Thyroid gland (tissue), 4 donors: ENCODE results near the gene BMERB1. TPM values are rescaled to one million over a fixed set of nuclear protein-coding genes. Genes with fewer than 3 reads are reported as not detected.
"Not testable (repeated sequence)": the region's sequence is repeated elsewhere in the genome, so short reads cannot be mapped to it uniquely, and the experiment has no call there.

Experiments
- DNase-seq, 2 donors: peaks; one replicate each; pipeline ENCODE4 v3.0.0-alpha.2; 2019
- H3K27ac ChIP-seq, 3 donors: fragments of 200-600 bp; sonication (generic); 1 replicate in 2 of 3; 2 replicates in 1 of 3; pipeline ENCODE4 v1.5.1; 2016 to 2019; ENCODE audit warnings: mild to moderate bottlenecking in 1 of 3, moderate library complexity in 1 of 3
- H3K27me3 ChIP-seq: fragments of 200-600 bp; sonication (generic); one replicate; pipeline ENCODE4 v1.5.1; 2019
- H3K36me3 ChIP-seq, 2 donors: fragments of 200-600 bp; sonication (generic); one replicate each; pipeline ENCODE4 v1.5.1; 2016 to 2019
- H3K4me1 ChIP-seq, 2 donors: fragments of 200-600 bp; sonication (generic); one replicate each; pipeline ENCODE4 v1.5.1; 2017 to 2019
- H3K4me3 ChIP-seq, 3 donors: fragments of 200-600 bp; sonication (generic); replicated peaks in 1 of 3; 1 replicate in 2 of 3; 2 replicates in 1 of 3; pipeline ENCODE4 v1.5.1; 2016; ENCODE audit warnings: mild to moderate bottlenecking in 1 of 3
- H3K9me3 ChIP-seq: fragments of 200-600 bp; sonication (generic); one replicate; pipeline ENCODE4 v1.5.1; 2017
- POLR2A ChIP-seq, 2 donors: fragments of 450-650 bp; IDR thresholded peaks; one replicate each; pipeline ENCODE4 v1.6.1; 2017; ENCODE audit warnings: antibody characterized with exemption in 2 of 2, mild to moderate bottlenecking in 2 of 2, moderate library complexity in 1 of 2
- WGBS, 2 donors: methylation state at CpG; one replicate each; pipeline ENCODE4 v1.1.5; 2017; 5-methylcytosine and 5-hydroxymethylcytosine counted together
- intact Hi-C: fragments of 100-400 bp; cut with DNase I; formaldehyde crosslinking; loops from one replicate; pipeline ENCODE4 v1.15.1; 2023
- total RNA-seq, 4 donors: library from RNA; depleted of rRNA; stranded (reverse); fragments of >200 nt; gene quantifications; one replicate each; pipeline ENCODE4 v1.2.3, GENCODE V29; 2016
- TF ChIP-seq, protein P1 (sequence below), 6 experiments: fragments of 200-600 bp in 3 of 6; fragments of 450-650 bp in 3 of 6; sonication (generic) in 3 of 6; IDR thresholded peaks; one replicate each; pipeline ENCODE4 v1.5.1; 2016 to 2019; ENCODE audit warnings: antibody characterized with exemption in 6 of 6, mild to moderate bottlenecking in 2 of 6, inconsistent platforms in 1 of 6, moderate library complexity in 1 of 6

BMERB1 gene
- total RNA-seq, 4 donors from 2014 or later: 13.7 to 31.0 (median 23.0) TPM

DNA sequence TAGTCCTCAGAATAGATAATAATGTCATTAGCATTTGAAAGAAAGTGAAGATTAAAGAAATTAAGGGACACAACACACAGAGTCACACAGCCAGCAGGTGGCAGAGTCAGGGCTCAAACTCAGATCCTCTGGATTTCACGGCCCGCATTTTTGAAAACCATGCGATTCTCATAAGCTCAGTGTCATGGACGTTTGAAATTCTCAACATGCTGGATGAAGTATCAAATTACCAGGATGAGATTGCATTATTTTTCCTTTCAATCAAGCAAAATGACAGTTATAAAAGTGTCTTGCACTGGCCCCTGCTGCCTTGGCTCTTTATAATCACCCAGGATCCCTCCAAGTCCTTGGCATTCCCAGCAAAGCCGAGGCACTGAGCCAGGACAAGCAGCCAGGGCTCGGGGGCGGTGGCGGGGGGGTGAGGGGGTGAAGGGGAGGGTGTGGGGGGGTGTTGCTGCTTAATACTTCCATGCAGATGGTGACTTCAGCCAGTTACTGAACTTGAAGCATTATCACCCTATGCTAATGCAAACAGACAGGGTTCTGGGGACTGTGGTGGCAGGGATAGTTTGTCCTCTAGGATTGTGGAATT lies 6.6 kb upstream of the BMERB1 start:
- Histone ChIP-seq H3K27me3 (no peaks in the 10 kb centered on the region), H3K4me3 (no peak overlapping the region), H3K9me3 (no peaks in the 10 kb centered on the region), H3K36me3 (no peaks in the 10 kb centered on the region), H3K4me1 (no peaks in the 10 kb centered on the region), H3K27ac (peak overlapping the region in 1 of 3 donors; percentile 56)
- intact Hi-C loops: loop anchor here (10.0 kb wide), 1 partner anchor 277 kb away; no protein-coding TSS in a partner anchor
- peak; percentile 70 to 82 for DNase-seq
- 6% methylated on average over 6 to 8 of the region's 8 CpGs for WGBS, 2 donors
- TF ChIP-seq, protein P1, sequence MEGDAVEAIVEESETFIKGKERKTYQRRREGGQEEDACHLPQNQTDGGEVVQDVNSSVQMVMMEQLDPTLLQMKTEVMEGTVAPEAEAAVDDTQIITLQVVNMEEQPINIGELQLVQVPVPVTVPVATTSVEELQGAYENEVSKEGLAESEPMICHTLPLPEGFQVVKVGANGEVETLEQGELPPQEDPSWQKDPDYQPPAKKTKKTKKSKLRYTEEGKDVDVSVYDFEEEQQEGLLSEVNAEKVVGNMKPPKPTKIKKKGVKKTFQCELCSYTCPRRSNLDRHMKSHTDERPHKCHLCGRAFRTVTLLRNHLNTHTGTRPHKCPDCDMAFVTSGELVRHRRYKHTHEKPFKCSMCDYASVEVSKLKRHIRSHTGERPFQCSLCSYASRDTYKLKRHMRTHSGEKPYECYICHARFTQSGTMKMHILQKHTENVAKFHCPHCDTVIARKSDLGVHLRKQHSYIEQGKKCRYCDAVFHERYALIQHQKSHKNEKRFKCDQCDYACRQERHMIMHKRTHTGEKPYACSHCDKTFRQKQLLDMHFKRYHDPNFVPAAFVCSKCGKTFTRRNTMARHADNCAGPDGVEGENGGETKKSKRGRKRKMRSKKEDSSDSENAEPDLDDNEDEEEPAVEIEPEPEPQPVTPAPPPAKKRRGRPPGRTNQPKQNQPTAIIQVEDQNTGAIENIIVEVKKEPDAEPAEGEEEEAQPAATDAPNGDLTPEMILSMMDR (IDR thresholded peaks at IDR 0.05): peak in 5 of 6 experiments; percentile 21 to 65 (median 38)
- TF ChIP-seq POLR2A (IDR thresholded peaks at IDR 0.05): no peak

DNA sequence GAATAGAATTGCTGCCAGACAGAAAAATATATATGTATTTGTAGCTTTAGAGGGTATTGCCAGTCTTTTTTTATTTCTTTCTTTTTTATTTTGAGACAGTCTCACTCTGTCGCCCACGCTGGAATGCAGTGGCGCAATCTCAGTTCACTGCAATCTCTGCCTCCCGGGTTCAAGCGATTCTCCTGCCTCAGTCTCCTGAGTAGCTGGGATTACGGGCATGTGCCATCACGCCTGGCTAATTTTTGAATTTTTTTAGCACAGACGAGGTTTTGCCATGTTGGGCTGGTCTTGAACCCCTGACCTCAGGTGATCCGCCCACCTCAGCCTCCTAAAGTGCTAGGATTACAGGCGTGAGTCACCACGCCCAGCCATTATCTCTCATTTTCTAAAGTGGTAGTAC lies 3.5 kb upstream of the BMERB1 start:
- H3K4me1 ChIP-seq, DNase-seq, H3K4me3 ChIP-seq, H3K36me3 ChIP-seq, H3K9me3 ChIP-seq, H3K27ac ChIP-seq, intact Hi-C loops, H3K27me3 ChIP-seq: not testable (repeated sequence)
- 82 to 89% methylated on average over 11 of the region's 11 CpGs for WGBS, 2 donors

DNA sequence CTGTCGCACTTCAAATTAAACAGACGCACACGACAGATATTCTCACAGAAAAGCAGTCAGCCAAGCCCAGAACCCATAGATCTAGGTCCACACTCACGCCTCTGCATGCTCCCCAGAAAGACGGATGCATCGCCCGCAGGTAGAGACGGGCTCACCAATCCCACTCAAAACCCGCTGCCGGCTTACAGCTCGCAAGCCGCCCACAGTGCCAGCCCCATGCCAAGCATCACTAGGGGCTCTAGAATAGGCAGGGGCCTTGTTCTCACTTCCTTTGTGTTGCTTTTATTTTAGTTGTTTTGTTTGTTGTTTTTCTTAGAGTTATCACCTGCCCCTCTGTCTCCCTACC lies 336 bp upstream of the BMERB1 start:
- Histone ChIP-seq H3K9me3 (no peaks in the 10 kb centered on the region), H3K4me3 (peak overlapping the region in 1 of 3 donors; percentile 54), H3K4me1 (no peaks in the 10 kb centered on the region), H3K36me3 (no peaks in the 10 kb centered on the region), H3K27ac (no peak overlapping the region), H3K27me3 (no peaks in the 10 kb centered on the region)
- DNase-seq: no peak
- no peak for TF ChIP-seq POLR2A (IDR thresholded peaks at IDR 0.05)
- TF ChIP-seq, protein P1 (IDR thresholded peaks at IDR 0.05): no peak
- intact Hi-C loops: no loop called here
- WGBS, 2 donors: 31 to 36% methylated on average over 11 to 12 of the region's 12 CpGs

DNA sequence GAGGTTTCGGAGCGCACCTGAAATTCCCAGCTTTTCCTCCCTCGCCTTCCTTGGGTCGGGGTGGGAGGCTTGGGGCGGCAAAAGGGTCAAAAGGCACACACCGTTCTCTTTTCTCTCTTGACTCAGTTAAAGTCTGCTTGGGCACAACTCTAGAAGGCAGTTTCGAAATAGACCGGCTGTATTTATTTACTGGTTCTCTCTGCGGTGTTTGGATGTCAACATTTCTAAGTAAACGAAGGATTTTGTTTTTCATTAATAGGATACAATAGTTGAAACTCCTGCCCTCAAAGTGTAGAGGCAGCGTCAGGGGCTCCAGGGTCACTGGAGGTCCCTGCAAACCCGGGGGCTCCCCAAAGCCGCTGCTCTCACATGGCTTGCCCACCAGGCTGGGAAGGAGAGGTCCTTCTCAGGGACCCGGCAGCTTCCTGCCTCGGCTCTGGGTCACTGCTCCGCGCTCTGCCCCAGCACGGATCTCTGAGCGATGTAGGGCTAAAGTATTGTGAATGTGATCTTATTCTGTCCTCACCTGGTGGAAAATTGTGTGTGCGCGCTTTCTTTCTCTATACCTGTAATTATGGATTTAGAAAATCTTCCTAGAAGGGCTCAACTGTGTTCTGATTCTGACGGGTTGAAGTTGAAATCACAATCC lies 952 bp downstream of the BMERB1 start:
- no peaks in the 10 kb centered on the region for H3K4me1 ChIP-seq
- no peaks in the 10 kb centered on the region for H3K9me3 ChIP-seq
- peak in 1 of 2 donors; percentile 2 for DNase-seq
- intact Hi-C loops: no loop called here
- 7% methylated on average over 20 to 22 of the region's 22 CpGs for whole genome bisulfite sequencing, 2 donors
- H3K4me3 ChIP-seq: peak overlapping the region in 2 of 3 donors; percentile 15 to 54
- H3K27me3 ChIP-seq: no peaks in the 10 kb centered on the region
- H3K27ac ChIP-seq: peak overlapping the region in 2 of 3 donors; percentile 65
- TF ChIP-seq, protein P1 (IDR thresholded peaks at IDR 0.05): no peak
- no peak for TF ChIP-seq POLR2A (IDR thresholded peaks at IDR 0.05)
- H3K36me3 ChIP-seq: no peaks in the 10 kb centered on the region

DNA sequence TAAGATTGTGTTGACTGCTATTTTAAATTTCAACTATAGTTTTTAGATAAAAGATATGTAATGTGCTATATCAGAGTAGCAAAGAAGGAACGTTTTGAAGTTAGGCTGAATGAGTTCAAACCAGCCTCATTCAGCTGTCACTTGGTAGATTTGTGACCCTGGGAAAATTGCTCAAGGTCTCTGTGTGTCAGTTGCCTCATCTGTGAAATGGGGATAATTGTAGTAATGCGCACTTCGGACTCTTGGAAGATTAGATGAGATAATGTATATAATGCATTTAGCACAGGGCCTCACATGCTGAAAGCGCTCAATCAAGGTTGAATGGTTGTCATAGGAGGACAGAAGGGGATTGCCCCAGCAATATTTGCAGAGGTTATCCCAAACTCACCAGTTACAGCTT lies 4.7 kb downstream of the BMERB1 start:
- Histone ChIP-seq H3K4me3 (no peak overlapping the region), H3K27me3 (no peaks in the 10 kb centered on the region), H3K9me3 (no peaks in the 10 kb centered on the region), H3K27ac (no peak overlapping the region), H3K4me1 (no peaks in the 10 kb centered on the region), H3K36me3 (no peaks in the 10 kb centered on the region)
- intact Hi-C loops: no loop called here
- 85 to 89% methylated on average over 4 of the region's 4 CpGs for WGBS, 2 donors
- TF ChIP-seq POLR2A (IDR thresholded peaks at IDR 0.05): no peak
- TF ChIP-seq, protein P1 (IDR thresholded peaks at IDR 0.05): no peak
- no peak for DNase-seq
